Activated T-helper 1 cell treated with anti-CD3 and anti-CD28 coated beads, Interleukin-12 subunit alpha, Interleukin-12 subunit beta, Interleukin-2, Interleukin-4 antibody, amounts not matched to agents 30 ng/mL and 10 ng/mL and 1 ng/mL, durations not matched to agents 14 hours and 24 hours and 36 hours (primary cell): ENCODE results near the gene BDP1. TPM values are rescaled to one million over a fixed set of nuclear protein-coding genes. Genes with fewer than 3 reads are reported as not detected.
"Not testable (repeated sequence)": the region's sequence is repeated elsewhere in the genome, so short reads cannot be mapped to it uniquely, and the experiment has no call there.

Source experiments
- DNase-seq: peaks from one replicate; pipeline ENCODE4 v3.0.0; 2021; ENCODE audit warnings: low spot score
- H3K27ac Mint-ChIP-seq: one replicate; pipeline ENCODE4 v1.8.0; 2021; ENCODE audit warnings: mild to moderate bottlenecking, mixed read lengths
- H3K27me3 Mint-ChIP-seq: one replicate; pipeline ENCODE4 v1.8.0; 2022; ENCODE audit warnings: mild to moderate bottlenecking, moderate library complexity, mixed read lengths; ENCODE audit not compliant: insufficient read depth
- H3K36me3 Mint-ChIP-seq: one replicate; pipeline ENCODE4 v1.8.0; 2021; ENCODE audit warnings: low read depth, mixed read lengths
- H3K4me1 Mint-ChIP-seq: one replicate; pipeline ENCODE4 v1.8.0; 2021; ENCODE audit warnings: low read depth, mixed read lengths
- H3K4me3 Mint-ChIP-seq: one replicate; pipeline ENCODE4 v1.8.0; 2021; ENCODE audit warnings: mild to moderate bottlenecking, moderate library complexity, mixed read lengths
- H3K9me3 Mint-ChIP-seq: one replicate; pipeline ENCODE4 v1.8.0; 2021; ENCODE audit warnings: mixed read lengths
- intact Hi-C: fragments of 100-400 bp; cut with micrococcal nuclease; formaldehyde crosslinking; loops from one replicate; pipeline ENCODE4 v1.15.1; 2024
- total RNA-seq: library from RNA; stranded (reverse); gene quantifications from 2 replicates; pipeline ENCODE4 v1.2.3, GENCODE V29; 2022

BDP1 gene
- total RNA-seq, 1 donor from 2014 or later: 41.5 TPM

DNA sequence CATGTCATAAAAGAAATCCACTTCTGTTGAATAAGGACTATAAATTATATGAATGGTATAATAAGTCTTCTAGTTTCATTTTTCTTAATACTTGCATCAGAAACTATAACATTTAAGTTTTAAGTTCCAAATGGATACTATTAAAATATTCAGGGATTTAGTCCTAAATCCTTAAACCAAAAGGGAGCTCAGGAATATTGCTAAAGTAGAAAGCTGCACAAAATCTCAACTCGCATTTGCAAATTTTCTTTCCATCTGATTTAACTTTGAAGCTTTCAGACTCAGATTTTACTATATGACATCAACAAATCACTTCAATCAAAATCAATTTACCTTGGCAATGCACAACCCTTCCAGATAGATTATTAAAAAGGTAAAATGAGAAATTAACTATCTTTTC is 10.4 kb upstream of the BDP1 start:
- DNase-seq, H3K4me3 Mint-ChIP-seq, H3K9me3 Mint-ChIP-seq, H3K27ac Mint-ChIP-seq, intact Hi-C loops, H3K36me3 Mint-ChIP-seq: not testable (repeated sequence)
- Mint-ChIP-seq H3K4me1 (peaks cover 12% of the 10 kb centered on the region), H3K27me3 (peaks cover 35% of the 10 kb centered on the region)

DNA sequence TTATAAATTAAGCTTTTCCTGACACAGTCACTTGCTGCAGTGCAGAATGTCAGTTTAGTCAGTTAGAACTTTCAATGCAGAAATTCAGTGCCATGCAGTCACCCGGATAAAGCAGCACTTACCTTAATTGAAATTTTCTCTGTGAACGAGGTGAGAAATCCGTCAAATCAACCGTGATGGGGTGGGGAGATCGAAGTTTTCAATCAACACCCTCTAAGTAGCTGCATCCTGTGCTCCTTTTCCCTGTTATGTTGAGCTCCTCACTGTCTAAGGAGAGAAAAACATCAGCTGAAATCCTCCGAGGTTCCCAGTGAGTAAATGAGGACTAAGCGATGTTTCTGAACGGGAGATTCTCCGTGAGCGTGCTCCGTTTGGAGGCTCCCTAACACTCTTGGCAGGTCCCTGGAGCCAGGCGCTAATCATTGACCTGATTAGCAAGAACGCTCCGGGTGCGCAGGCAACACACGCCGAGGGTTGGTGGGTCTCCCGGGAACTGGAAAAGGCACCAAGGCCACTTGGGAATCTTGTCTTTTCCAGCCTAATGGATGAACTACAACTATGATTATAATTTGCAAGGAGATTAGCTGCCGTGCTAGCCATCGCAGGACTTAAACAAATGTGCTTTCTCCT is 9.8 kb upstream of the BDP1 start:
- DNase-seq, H3K27ac Mint-ChIP-seq, H3K9me3 Mint-ChIP-seq, H3K36me3 Mint-ChIP-seq, intact Hi-C loops: not testable (repeated sequence)
- Mint-ChIP-seq H3K4me1 (peaks cover 12% of the 10 kb centered on the region), H3K27me3 (peaks cover 38% of the 10 kb centered on the region), H3K4me3 (peak overlapping the region; percentile 51)

- intact Hi-C loops: loop anchor here (1.0 kb wide), 1 partner anchor 9 kb away; the partner anchor contains the start of gene BDP1
- DNase-seq, H3K9me3 Mint-ChIP-seq, H3K36me3 Mint-ChIP-seq, H3K27ac Mint-ChIP-seq: not testable (repeated sequence)
- Mint-ChIP-seq H3K4me3 (peak overlapping the region; percentile 17), H3K4me1 (peaks cover 12% of the 10 kb centered on the region), H3K27me3 (peaks cover 33% of the 10 kb centered on the region)
Observed at GRCh38 chr5:71446540-71447216, 8.8 kb upstream of the BDP1 start.

- H3K9me3 Mint-ChIP-seq, H3K36me3 Mint-ChIP-seq, H3K4me3 Mint-ChIP-seq, H3K27ac Mint-ChIP-seq: not testable (repeated sequence)
- intact Hi-C loops: loop anchor here (1.0 kb wide), 1 partner anchor 8 kb away; the partner anchor contains the start of gene BDP1
- peak; percentile 30 for DNase-seq
- Mint-ChIP-seq H3K27me3 (peaks cover 32% of the 10 kb centered on the region), H3K4me1 (peaks cover 12% of the 10 kb centered on the region)
Observed at GRCh38 chr5:71447218-71447808, 8.1 kb upstream of the BDP1 start.

DNA sequence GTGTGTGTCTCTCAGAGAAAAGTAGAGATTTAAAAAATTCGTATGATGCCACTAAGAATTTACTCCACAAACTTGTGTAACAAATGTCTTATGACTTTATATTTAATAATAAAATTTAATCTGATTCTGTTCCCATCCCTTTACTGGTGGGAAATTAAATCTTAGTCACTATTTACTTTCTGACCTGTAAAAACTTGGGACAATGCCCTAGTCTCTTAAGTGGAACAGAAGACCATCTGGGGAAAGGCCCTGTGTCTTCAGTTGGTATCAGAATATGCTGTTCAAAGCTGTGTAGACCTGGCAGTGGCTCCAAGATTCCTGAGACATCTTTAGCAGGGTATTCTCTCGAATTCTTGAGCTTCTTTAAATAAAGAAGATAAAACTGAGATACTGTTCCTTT is 2.6 kb upstream of the BDP1 start:
- peaks cover 18% of the 10 kb centered on the region for H3K27me3 Mint-ChIP-seq
- intact Hi-C loops: no loop called here
- H3K9me3 Mint-ChIP-seq: no peaks in the 10 kb centered on the region
- no peak overlapping the region for H3K27ac Mint-ChIP-seq
- no peak overlapping the region for H3K4me3 Mint-ChIP-seq
- no peak for DNase-seq
- H3K4me1 Mint-ChIP-seq: peaks cover 22% of the 10 kb centered on the region
- no peaks in the 10 kb centered on the region for H3K36me3 Mint-ChIP-seq

GRCh38 chr5:71454913-71455312 is 538 bp upstream of the BDP1 start:
- Mint-ChIP-seq H3K27ac (peak overlapping the region; percentile 100), H3K4me3 (peak overlapping the region; percentile 98), H3K4me1 (peaks cover 30% of the 10 kb centered on the region), H3K9me3 (no peaks in the 10 kb centered on the region), H3K36me3 (peaks cover 8% of the 10 kb centered on the region), H3K27me3 (peaks cover 9% of the 10 kb centered on the region)
- intact Hi-C loops: loop anchor here (1.0 to 5.0 kb wide), 6 partner anchors 8 to 853 kb away; partner anchors contain the start of gene MCCC2
- DNase-seq: no peak

DNA sequence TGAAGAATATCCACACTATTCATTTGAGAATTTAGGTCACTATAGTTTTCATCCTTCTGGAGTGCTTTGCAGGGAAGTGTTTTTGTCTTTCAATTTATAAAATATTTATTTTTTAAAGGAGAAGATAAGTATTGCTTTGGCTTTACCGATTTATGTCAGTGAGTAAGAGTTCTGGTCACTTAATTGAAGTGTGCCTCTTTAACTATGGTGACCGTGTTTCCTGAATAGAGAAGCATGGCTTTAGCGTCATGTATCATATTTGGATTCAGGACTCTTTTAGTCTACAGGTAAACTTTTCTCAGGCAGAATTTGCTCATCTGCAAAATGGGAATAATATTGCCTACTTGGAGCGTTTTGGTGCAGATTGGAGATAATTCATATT is 902 bp downstream of the BDP1 start:
- Mint-ChIP-seq H3K4me1 (peaks cover 30% of the 10 kb centered on the region), H3K9me3 (no peaks in the 10 kb centered on the region), H3K36me3 (peaks cover 8% of the 10 kb centered on the region), H3K4me3 (peak overlapping the region; percentile 98), H3K27ac (peak overlapping the region; percentile 94), H3K27me3 (no peaks in the 10 kb centered on the region)
- intact Hi-C loops: loop anchor here (5.0 kb wide), 2 partner anchors 76 to 301 kb away; no protein-coding TSS in a partner anchor
- no peak for DNase-seq

GRCh38 chr5:71457106-71457505 is 1.7 kb downstream of the BDP1 start:
- DNase-seq: no peak
- Mint-ChIP-seq H3K4me3 (peak overlapping the region; percentile 98), H3K27ac (no peak overlapping the region), H3K4me1 (peaks cover 30% of the 10 kb centered on the region), H3K27me3 (no peaks in the 10 kb centered on the region), H3K9me3 (no peaks in the 10 kb centered on the region), H3K36me3 (peaks cover 10% of the 10 kb centered on the region)
- intact Hi-C loops: loop anchor here (5.0 kb wide), 2 partner anchors 75 to 300 kb away; no protein-coding TSS in a partner anchor

DNA sequence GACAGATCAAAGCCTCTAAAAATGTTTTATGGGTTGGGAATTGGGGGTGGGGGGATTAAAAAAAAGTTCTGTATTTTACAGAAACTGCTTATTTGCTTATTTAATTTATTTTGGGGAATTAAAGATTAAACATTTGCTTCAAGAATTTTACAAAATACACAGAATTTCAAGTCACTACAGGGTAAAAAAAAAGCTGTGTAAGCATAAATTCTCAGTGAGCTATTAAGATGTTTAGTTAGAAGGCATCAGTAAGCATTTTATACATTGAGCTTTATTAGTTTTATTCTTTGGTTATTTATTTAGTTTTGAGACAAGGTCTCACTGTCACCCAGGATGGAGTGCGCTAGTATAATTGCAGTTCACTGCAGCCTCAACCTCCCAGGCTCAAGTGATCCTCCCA is 5.2 kb downstream of the BDP1 start:
- H3K27me3 Mint-ChIP-seq: no peaks in the 10 kb centered on the region
- peaks cover 17% of the 10 kb centered on the region for H3K36me3 Mint-ChIP-seq
- H3K4me1 Mint-ChIP-seq: peaks cover 19% of the 10 kb centered on the region
- no peak overlapping the region for H3K27ac Mint-ChIP-seq
- intact Hi-C loops: no loop called here
- no peaks in the 10 kb centered on the region for H3K9me3 Mint-ChIP-seq
- no peak for DNase-seq
- H3K4me3 Mint-ChIP-seq: no peak overlapping the region

GRCh38 chr5:71461360-71461759 is 5.9 kb downstream of the BDP1 start:
- no peak for DNase-seq
- Mint-ChIP-seq H3K27me3 (no peaks in the 10 kb centered on the region), H3K4me1 (peaks cover 18% of the 10 kb centered on the region), H3K9me3 (no peaks in the 10 kb centered on the region), H3K4me3 (no peak overlapping the region), H3K27ac (no peak overlapping the region), H3K36me3 (peaks cover 22% of the 10 kb centered on the region)
- intact Hi-C loops: no loop called here

- H3K27ac Mint-ChIP-seq: no peak overlapping the region
- intact Hi-C loops: no loop called here
- peaks cover 44% of the 10 kb centered on the region for H3K36me3 Mint-ChIP-seq
- no peaks in the 10 kb centered on the region for H3K4me1 Mint-ChIP-seq
- H3K4me3 Mint-ChIP-seq: no peak overlapping the region
- H3K27me3 Mint-ChIP-seq: no peaks in the 10 kb centered on the region
- no peak for DNase-seq
- H3K9me3 Mint-ChIP-seq: no peaks in the 10 kb centered on the region
Observed at GRCh38 chr5:71471193-71471592, 15.7 kb downstream of the BDP1 start.

DNA sequence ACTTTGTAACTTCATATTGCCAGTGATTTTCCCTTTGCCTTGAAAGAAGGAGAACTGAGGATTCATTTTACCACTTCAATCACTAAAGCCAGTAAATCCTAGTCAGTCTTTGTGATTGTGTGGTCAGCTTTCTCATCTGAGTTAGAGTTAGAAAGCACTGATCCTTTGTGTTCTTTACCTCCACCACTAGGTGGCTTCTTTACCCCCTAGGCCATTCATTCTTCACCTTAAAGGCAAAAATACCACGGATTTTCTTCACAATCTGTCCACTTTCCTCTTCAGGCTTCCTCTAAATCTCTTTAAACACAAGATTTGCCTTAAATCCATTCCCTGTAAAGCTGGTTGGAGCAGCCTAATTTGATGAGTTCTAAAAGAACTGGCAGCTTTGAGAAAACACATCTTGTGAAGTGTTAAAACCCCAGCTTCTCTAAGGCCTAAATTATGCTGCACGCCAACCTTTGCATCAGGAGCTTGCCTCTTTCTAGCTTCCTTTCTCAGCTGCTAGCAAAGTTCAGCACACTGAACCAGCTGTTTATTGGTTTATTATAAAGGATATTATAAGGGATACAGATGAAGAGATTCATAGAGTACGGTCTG is 20.4 kb downstream of the BDP1 start:
- Mint-ChIP-seq H3K27me3 (no peaks in the 10 kb centered on the region), H3K4me1 (no peaks in the 10 kb centered on the region), H3K4me3 (no peak overlapping the region), H3K9me3 (no peaks in the 10 kb centered on the region), H3K36me3 (peaks cover 35% of the 10 kb centered on the region), H3K27ac (no peak overlapping the region)
- no peak for DNase-seq
- intact Hi-C loops: loop anchor here (1.0 kb wide), 1 partner anchor 125 kb away; no protein-coding TSS in a partner anchor

DNA sequence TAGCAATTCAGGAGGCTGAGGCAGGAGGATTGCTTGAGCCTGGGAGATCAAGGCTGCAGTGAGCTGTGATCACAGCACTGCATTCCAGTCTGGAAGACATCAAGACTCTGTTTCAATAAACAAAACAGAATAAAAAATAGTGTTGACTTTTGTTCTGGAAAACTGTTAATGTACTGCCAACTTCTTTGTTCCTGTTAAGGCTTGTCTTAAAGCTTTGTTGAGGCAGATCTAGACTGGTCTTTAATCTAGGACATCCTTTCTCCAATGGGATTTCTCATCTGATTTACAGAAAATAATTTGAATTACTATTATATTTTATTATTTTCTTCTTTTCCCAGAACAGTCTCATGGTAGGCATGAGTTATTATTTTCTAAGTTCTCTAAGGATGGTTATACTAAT is 26.0 kb downstream of the BDP1 start:
- H3K36me3 Mint-ChIP-seq: peaks cover 33% of the 10 kb centered on the region
- peaks cover 9% of the 10 kb centered on the region for H3K4me1 Mint-ChIP-seq
- no peak overlapping the region for H3K4me3 Mint-ChIP-seq
- intact Hi-C loops: no loop called here
- no peak for DNase-seq
- H3K9me3 Mint-ChIP-seq: no peaks in the 10 kb centered on the region
- no peak overlapping the region for H3K27ac Mint-ChIP-seq
- H3K27me3 Mint-ChIP-seq: no peaks in the 10 kb centered on the region
